Hepatocyte (in vitro differentiated cells): ENCODE data around the gene CAMKMT. TPM values are rescaled to one million over a fixed set of nuclear protein-coding genes. Genes with fewer than 3 reads are reported as not detected.

ENCODE experiments used
- DNase-seq: peaks from one replicate; pipeline ENCODE4 v3.0.0-alpha.2; 2016; ENCODE audit warnings: low spot score
- H2AFZ ChIP-seq: fragments of 200-600 bp; sonication (generic); 2 replicates; pipeline ENCODE4 v1.6.0; 2016; ENCODE audit warnings: antibody characterized with exemption, mild to moderate bottlenecking
- H3K27ac ChIP-seq: fragments of 200-600 bp; sonication (generic); 2 replicates; pipeline ENCODE4 v1.5.1; 2016; ENCODE audit warnings: mild to moderate bottlenecking
- H3K27me3 ChIP-seq: fragments of 200-600 bp; sonication (generic); 2 replicates; pipeline ENCODE4 v1.6.1; 2016
- H3K36me3 ChIP-seq: fragments of 200-600 bp; sonication (generic); replicated peaks from 2 replicates; pipeline ENCODE4 v1.5.1; 2016; ENCODE audit warnings: low read depth; ENCODE audit not compliant: insufficient read depth
- H3K4me1 ChIP-seq: fragments of 200-600 bp; sonication (generic); 2 replicates; pipeline ENCODE4 v1.5.1; 2016; ENCODE audit warnings: mild to moderate bottlenecking, moderate library complexity; ENCODE audit not compliant: insufficient read depth
- H3K4me2 ChIP-seq: fragments of 200-600 bp; sonication (generic); 2 replicates; pipeline ENCODE4 v1.6.0; 2016
- H3K4me3 ChIP-seq: fragments of 200-600 bp; sonication (generic); 2 replicates; pipeline ENCODE4 v1.5.1; 2016; ENCODE audit warnings: mild to moderate bottlenecking
- H3K79me2 ChIP-seq: fragments of 200-600 bp; sonication (generic); 2 replicates; pipeline ENCODE4 v1.6.0; 2017; ENCODE audit warnings: mild to moderate bottlenecking
- H3K9me2 ChIP-seq: fragments of 200-600 bp; sonication (generic); replicated peaks from 2 replicates; pipeline ENCODE4 v1.6.0; 2017; ENCODE audit warnings: mild to moderate bottlenecking; ENCODE audit not compliant: insufficient read depth
- H3K9me3 ChIP-seq: fragments of 200-600 bp; sonication (generic); 2 replicates; pipeline ENCODE4 v1.5.1; 2016; ENCODE audit warnings: low read depth, mild to moderate bottlenecking
- H4K20me1 ChIP-seq: fragments of 200-600 bp; sonication (generic); 2 replicates; pipeline ENCODE4 v1.6.0; 2016; ENCODE audit warnings: mild to moderate bottlenecking; ENCODE audit not compliant: insufficient read depth, poor library complexity, severe bottlenecking
- EZH2 ChIP-seq: fragments of 200-600 bp; sonication (generic); IDR thresholded peaks from 2 replicates; pipeline ENCODE4 v1.6.1; 2016; ENCODE audit warnings: antibody characterized with exemption, mild to moderate bottlenecking, borderline replicate concordance
- EZH2phosphoT487 ChIP-seq: fragments of 200-600 bp; sonication (generic); IDR thresholded peaks from one replicate; pipeline ENCODE4 v1.6.1; 2018; ENCODE audit warnings: antibody characterized with exemption, mild to moderate bottlenecking, low read depth, moderate library complexity; ENCODE audit not compliant: unreplicated experiment, severe bottlenecking
- WGBS: methylation state at CpG from one replicate; pipeline ENCODE4 v1.1.6; 2016; ENCODE audit warnings: low lambda C conversion rate; ENCODE audit errors: missing lambda C conversion rate; 5-methylcytosine and 5-hydroxymethylcytosine counted together
- polyA plus RNA-seq: library from polyadenylated mRNA; unstranded; fragments of >200 nt; fragmentation: Nextera tagmentation; extraction: Ambion mirVana; gene quantifications from 2 replicates; pipeline ENCODE4 v1.2.1, GENCODE V29; 2016
- total RNA-seq: library from RNA; depleted of rRNA; stranded (reverse); fragments of >200 nt; gene quantifications from 2 replicates; pipeline ENCODE4 v1.2.3, GENCODE V29; 2014
- TF ChIP-seq, protein P1 (sequence below): fragments of 200-600 bp; sonication (generic); IDR thresholded peaks from 2 replicates; pipeline ENCODE4 v1.5.1; 2016; ENCODE audit warnings: antibody characterized with exemption, mild to moderate bottlenecking; ENCODE audit not compliant: poor library complexity

CAMKMT gene
- total and polyA plus RNA-seq, 2 experiments from 2014 or later, result 10.3 to 12.7 TPM

DNA sequence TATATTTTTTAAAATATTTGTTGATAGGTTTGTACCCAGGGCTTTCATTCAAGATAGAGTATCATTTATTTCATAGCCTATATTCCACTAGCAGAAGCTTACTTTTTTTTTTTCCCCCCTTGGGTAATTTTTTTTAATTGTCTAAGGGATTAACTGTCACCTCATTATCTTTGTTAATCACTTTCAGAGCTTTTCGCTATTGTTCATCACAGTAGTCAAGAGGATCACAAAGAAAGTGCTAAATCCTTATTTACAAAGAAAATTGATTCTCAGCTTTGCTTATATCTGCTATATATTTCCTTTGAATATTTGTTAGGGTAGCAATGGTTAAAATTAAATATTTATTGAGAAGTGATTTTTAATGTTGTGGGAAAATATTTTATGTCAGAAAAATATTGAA is 59.0 kb downstream of the CAMKMT start:
- no peaks in the 10 kb centered on the region for H3K79me2 ChIP-seq
- no peak overlapping the region for H3K27ac ChIP-seq
- DNase-seq, result no peak
- H3K9me3 ChIP-seq, result no peaks in the 10 kb centered on the region
- H3K4me2 ChIP-seq, result no peak overlapping the region
- no peak for TF ChIP-seq EZH2phosphoT487
- TF ChIP-seq, protein P1, sequence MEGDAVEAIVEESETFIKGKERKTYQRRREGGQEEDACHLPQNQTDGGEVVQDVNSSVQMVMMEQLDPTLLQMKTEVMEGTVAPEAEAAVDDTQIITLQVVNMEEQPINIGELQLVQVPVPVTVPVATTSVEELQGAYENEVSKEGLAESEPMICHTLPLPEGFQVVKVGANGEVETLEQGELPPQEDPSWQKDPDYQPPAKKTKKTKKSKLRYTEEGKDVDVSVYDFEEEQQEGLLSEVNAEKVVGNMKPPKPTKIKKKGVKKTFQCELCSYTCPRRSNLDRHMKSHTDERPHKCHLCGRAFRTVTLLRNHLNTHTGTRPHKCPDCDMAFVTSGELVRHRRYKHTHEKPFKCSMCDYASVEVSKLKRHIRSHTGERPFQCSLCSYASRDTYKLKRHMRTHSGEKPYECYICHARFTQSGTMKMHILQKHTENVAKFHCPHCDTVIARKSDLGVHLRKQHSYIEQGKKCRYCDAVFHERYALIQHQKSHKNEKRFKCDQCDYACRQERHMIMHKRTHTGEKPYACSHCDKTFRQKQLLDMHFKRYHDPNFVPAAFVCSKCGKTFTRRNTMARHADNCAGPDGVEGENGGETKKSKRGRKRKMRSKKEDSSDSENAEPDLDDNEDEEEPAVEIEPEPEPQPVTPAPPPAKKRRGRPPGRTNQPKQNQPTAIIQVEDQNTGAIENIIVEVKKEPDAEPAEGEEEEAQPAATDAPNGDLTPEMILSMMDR, result no peak
- TF ChIP-seq EZH2, result no peak
- H3K27me3 ChIP-seq, result no peaks in the 10 kb centered on the region
- H2AFZ ChIP-seq, result no peak overlapping the region
- no peaks in the 10 kb centered on the region for H3K4me1 ChIP-seq
- H3K36me3 ChIP-seq, result no peaks in the 10 kb centered on the region
- H4K20me1 ChIP-seq, result no peaks in the 10 kb centered on the region
- WGBS, result 93% methylated on average over 1 of the region's 1 CpG
- H3K4me3 ChIP-seq, result no peak overlapping the region
- no peaks in the 10 kb centered on the region for H3K9me2 ChIP-seq

DNA sequence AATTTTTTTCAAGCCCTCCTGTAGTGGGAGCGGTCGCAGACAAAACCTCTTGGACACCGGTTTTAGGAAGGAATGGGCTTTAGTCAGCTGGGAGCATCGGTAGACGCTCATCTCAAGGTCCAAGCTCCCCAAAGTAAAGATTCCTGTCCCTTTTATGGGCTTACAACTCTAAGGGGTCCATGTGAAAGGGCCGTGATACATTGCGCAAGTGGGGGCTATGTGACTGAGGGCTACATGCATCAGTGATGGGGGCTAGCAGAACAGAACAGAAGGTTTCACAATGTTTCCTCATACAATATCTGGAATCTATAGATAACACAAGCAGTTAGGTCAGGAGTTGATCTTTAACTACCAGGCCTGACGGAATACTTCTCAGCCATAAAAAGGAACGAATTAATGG is 62.5 kb downstream of the CAMKMT start:
- H2AFZ ChIP-seq, result no peak overlapping the region
- no peaks in the 10 kb centered on the region for H3K27me3 ChIP-seq
- no peak overlapping the region for H3K4me2 ChIP-seq
- no peaks in the 10 kb centered on the region for H3K4me1 ChIP-seq
- H3K9me3 ChIP-seq, result no peaks in the 10 kb centered on the region
- WGBS, result 94% methylated on average over 9 of the region's 9 CpGs
- no peaks in the 10 kb centered on the region for H3K9me2 ChIP-seq
- no peak for DNase-seq
- no peak overlapping the region for H3K4me3 ChIP-seq
- H4K20me1 ChIP-seq, result no peaks in the 10 kb centered on the region
- TF ChIP-seq EZH2, result no peak
- no peaks in the 10 kb centered on the region for H3K36me3 ChIP-seq
- no peaks in the 10 kb centered on the region for H3K79me2 ChIP-seq
- H3K27ac ChIP-seq, result no peak overlapping the region

DNA sequence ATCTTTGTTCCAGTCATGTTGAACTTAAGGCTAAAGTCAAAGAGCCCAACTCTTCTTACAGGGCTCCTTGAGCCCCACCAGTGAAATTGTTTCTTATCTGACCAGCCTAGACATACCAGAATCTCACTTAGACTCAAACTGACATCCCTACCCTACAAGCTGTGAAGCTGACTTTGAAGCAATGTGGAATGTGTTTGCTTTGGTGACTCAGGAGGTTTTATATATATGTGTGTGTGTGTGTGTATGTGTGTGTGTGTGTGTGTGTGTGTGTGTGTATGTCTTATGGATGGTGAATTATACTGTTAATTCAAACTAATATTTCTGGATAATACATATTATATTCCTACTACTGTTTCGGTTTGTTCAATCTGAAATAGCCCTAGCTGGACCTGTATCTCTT is 67.3 kb downstream of the CAMKMT start:
- no peaks in the 10 kb centered on the region for H3K36me3 ChIP-seq
- no peaks in the 10 kb centered on the region for H3K9me3 ChIP-seq
- no peaks in the 10 kb centered on the region for H3K79me2 ChIP-seq
- TF ChIP-seq EZH2, result no peak
- TF ChIP-seq EZH2phosphoT487, result no peak
- TF ChIP-seq, protein P1, result no peak
- no peak overlapping the region for H3K4me2 ChIP-seq
- no peak overlapping the region for H2AFZ ChIP-seq
- DNase-seq, result no peak
- no peaks in the 10 kb centered on the region for H3K4me1 ChIP-seq
- no peak overlapping the region for H3K27ac ChIP-seq
- no peaks in the 10 kb centered on the region for H3K27me3 ChIP-seq
- H3K9me2 ChIP-seq, result no peaks in the 10 kb centered on the region
- H3K4me3 ChIP-seq, result no peak overlapping the region
- 100% methylated on average over 1 of the region's 1 CpG for WGBS
- H4K20me1 ChIP-seq, result no peaks in the 10 kb centered on the region

DNA sequence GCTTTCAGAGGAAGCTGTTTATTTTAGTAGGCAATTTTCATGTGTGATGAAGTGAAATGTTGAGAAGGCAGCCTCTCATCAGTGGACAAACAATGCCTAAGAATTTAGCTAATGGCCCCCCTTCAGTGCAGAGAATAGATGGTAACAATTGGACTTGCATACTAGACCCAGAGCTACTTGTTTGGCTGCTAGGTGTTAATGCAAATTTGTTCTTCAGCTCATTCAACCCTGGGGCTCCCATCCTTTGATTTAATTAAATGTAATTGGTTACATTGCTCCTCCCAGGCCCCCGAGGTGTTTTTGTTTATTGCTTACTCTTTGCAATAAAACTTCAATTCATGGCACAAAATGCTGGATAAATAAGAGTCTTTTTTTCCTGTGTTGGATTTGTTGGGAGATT is 68.6 kb downstream of the CAMKMT start:
- Histone ChIP-seq H3K9me3 (no peaks in the 10 kb centered on the region), H3K4me1 (no peaks in the 10 kb centered on the region), H3K4me3 (no peak overlapping the region), H3K4me2 (no peak overlapping the region), H3K36me3 (no peaks in the 10 kb centered on the region), H3K27me3 (no peaks in the 10 kb centered on the region), H3K9me2 (no peaks in the 10 kb centered on the region), H3K79me2 (no peaks in the 10 kb centered on the region), H3K27ac (no peak overlapping the region), H4K20me1 (no peaks in the 10 kb centered on the region), H2AFZ (no peak overlapping the region)
- no peak for TF ChIP-seq EZH2
- TF ChIP-seq EZH2phosphoT487, result no peak
- TF ChIP-seq, protein P1, result no peak
- 21% methylated on average over 1 of the region's 1 CpG for WGBS
- DNase-seq, result no peak
